ENCODE measurements around the gene TK1.

GRCh38 chr17:78127239-78127887 lies 59.5 kb downstream of the TK1 start:
- TF ChIP-seq CTCF (IDR thresholded peaks at IDR 0.05) = no peak
- TF ChIP-seq FOXJ3 (CRISPR knock-in tag; IDR thresholded peaks at IDR 0.05; ENCODE audit: borderline replicate concordance) = no peak
- no peak for TF ChIP-seq CBFB (CRISPR knock-in tag; IDR thresholded peaks at IDR 0.05; ENCODE audit: low read depth)
- no peak for TF ChIP-seq SMAD3 (CRISPR knock-in tag; IDR thresholded peaks at IDR 0.05; ENCODE audit: borderline replicate concordance)
- no peak for TF ChIP-seq IRF2 (CRISPR knock-in tag; IDR thresholded peaks at IDR 0.05; ENCODE audit: borderline replicate concordance, low read depth)
- TF ChIP-seq CREB1 (CRISPR knock-in tag; IDR thresholded peaks at IDR 0.05) = 0 out of 2 replicates have a peak, but pooled peaks have one; percentile 48
- TF ChIP-seq SMAD4 (CRISPR knock-in tag; IDR thresholded peaks at IDR 0.05) = no peak
- no peak for TF ChIP-seq EMX1 (CRISPR knock-in tag; IDR thresholded peaks at IDR 0.05)

Data from WTC11 (cell line).